Activated T-helper 1 cell treated with Interleukin-2 at 50 U/mL for 16 hours (primary cell): ENCODE results near the gene SINHCAF.
"Not testable (repeated sequence)": the region's sequence is repeated elsewhere in the genome, so short reads cannot be mapped to it uniquely, and the experiment has no call there.

Source experiments
- DNase-seq: peaks from one replicate; pipeline ENCODE4 v3.0.0-alpha.2; 2020; ENCODE audit warnings: low read depth

Gene SINHCAF

GRCh38 chr12:31260840-31261239, 65.1 kb downstream of the SINHCAF start:
- no peak for DNase-seq

GRCh38 chr12:31259136-31259886, 66.6 kb downstream of the SINHCAF start:
- no peak for DNase-seq

DNA sequence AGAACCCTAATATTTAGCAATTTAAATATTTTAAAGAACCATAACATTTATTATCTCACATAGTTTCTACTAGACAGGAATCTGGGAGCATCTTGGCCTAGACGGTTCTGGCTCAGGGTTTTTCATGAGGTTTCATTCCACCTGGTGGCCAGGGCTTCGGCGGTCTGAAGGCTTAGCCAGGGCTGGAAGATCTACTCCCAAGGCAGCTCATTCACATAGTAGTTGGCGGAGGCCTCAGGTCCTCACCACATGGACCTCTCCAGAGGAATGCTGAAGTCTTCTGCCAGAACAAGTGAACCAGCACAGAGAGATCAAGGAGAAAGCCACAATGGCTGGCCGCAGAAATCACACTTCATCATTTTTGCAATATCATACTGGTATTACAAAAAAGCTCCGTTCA, 68.2 kb downstream of the SINHCAF start:
- DNase-seq, result no peak

DNA sequence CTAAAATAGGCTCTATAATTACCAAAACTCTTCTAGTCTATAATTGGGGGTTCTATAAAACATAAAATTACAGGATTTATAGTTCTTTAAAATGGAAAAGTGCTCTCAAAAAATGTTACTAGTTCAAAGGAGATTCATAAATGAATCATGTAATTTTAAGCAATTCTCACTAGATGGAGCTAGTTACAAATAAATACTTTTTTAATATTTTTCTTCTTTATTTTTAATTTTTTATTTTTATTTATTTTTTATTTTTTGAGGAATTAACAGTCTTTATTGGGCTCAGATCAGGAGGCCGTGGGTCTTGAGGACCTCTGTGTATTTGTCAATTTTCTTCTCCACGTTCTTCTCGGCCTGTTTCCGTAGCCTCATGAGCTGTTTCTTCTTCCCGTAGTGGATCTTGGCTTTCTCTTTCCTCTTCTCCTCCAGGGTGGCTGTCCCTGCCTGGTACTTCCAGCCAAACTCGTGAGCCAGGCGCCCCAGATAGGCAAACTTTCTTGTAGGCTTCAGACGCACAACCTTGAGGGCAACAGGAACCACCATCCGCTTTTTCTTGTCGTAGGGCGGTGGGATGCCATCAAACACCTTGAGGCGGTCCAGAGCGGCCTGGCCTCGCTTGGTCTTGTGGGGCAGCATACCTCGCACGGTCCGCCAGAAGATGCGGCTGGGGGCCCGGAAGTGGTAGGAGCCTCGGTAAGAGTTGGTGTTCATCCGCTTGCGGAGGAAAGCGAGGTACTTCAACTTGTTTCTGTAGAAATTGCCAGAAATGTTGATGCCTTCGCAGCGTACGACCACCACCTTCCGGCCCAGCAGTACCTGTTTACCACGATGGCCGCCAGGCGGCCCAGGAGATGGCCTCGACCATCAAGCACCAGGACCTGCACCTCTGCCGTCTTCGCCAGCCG, 74.0 kb downstream of the SINHCAF start:
- DNase-seq, result not testable (repeated sequence)

GRCh38 chr12:31250179-31250578, 75.8 kb downstream of the SINHCAF start:
- no peak for DNase-seq

- DNase-seq, result no peak
These were observed 76.6 kb downstream of the SINHCAF start for GRCh38 chr12:31249356-31249755.

DNA sequence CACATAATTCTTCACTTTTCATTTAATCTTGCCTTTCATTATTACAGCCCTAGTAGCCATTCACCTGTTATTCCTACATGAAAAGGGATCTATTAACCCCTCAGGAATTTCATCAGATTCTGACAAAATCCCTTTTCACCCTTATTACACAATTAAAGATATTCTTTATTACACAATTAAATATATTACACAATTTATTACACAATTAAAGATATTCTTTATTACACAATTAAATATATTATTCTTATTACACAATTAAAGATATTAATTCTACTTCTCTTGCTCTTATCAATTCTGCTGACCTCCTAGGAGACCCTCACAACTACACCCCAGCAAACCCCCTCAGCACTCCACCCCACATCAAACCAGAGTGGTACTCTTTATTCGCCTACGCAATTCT, 77.1 kb downstream of the SINHCAF start:
- DNase-seq, result no peak

GRCh38 chr12:31248337-31248736, 77.6 kb downstream of the SINHCAF start:
- no peak for DNase-seq

DNA sequence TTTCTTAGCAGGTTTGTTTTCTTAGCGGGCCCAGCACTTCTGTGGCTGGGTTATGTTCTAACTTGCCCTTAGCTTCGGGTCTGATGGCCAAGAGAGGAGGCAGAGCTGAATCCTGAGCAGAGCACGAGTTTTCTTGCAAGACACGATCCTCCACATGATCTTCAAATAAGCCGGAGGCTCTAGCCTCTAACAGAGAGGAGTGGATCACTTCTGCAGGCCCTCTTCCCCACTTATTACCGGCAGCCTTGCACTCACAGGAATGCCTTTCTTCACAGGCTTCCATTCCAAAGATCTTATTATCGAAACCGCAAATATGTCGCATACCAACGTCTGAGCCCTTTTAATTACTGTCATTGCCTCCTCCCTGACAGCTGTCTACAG, 79.5 kb downstream of the SINHCAF start:
- no peak for DNase-seq

- no peak for DNase-seq
These were observed 80.0 kb downstream of the SINHCAF start for GRCh38 chr12:31245822-31246469.

DNA sequence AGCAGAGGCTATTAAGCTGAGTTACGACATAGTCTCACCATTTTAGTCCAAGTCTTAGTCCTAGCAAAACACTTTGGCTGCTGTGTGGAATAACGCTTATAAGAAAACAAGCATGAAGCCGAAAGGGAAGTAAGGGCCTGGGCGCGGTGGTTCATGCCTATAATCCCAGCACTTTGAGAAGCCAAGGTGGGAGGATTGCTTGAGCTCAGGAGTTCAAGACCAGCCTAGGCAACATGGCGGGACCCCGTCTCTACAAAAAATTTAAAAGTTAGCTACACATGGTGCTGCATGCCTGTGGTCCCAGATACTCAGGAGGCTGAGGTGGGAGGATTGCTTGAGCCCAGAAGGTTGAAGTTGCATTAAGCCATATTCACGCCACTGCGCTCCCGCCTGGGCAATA, 83.5 kb downstream of the SINHCAF start:
- DNase-seq, result not testable (repeated sequence)

DNA sequence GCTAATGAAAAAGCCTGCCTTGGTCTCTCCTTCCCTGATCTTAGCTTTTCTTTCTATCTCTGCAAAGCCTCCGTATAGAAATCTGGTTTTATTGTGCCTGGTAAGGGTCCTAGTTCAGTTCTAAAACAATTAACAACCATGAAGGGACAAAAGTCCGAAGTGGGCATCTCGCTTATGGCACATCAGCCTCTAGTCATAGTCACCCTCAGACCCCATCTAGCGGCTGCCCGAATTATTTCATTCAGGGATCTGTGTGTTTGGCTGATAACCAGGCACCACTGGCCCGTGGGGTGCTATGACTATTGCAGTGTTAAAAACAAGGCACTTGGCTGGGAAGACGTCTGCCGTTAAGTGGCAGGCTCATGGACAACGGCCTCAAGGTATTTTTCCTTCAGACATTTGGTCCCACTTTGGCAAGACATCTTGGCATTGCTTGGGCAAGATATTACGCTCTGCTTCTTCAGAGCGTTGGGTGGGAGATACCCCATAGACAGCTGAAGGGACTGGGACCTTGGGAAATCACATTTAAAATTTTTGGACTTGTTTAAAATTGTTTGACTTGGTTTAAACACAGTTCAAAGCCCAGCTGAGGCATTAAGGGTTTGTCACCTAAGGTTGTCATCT, 87.1 kb downstream of the SINHCAF start:
- DNase-seq, result peak; percentile 15

GRCh38 chr12:31238333-31238732, 87.6 kb downstream of the SINHCAF start:
- DNase-seq, result not testable (repeated sequence)

DNA sequence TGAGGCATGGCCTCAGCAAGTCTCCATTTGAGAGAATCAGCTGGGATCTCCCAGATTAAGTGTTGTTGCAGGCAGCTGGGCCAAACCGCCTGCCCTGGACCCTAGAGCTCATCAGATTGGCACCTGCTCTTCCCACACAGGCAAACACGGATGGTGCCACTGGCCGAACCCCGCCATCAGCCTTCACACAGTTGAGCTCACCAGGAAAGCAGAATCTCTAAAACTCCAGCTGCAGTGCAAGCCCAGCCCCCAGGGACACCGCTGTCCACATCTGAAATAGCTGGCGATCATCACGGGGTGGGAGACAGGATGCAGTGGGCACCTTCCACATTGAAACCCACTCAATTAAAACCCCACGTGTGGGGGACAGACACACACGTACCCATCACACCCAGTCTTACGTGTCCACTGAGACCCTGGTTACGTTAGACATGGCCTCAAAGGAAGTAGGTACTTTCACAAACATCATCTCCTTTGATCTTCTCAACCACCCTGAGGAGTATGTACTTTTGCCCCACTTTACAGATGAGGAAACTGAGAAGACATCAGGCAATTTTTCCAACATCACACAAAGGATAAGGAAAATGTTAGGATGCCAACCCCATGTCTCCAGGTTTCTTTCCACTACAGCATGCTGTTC, 88.8 kb downstream of the SINHCAF start:
- no peak for DNase-seq

DNA sequence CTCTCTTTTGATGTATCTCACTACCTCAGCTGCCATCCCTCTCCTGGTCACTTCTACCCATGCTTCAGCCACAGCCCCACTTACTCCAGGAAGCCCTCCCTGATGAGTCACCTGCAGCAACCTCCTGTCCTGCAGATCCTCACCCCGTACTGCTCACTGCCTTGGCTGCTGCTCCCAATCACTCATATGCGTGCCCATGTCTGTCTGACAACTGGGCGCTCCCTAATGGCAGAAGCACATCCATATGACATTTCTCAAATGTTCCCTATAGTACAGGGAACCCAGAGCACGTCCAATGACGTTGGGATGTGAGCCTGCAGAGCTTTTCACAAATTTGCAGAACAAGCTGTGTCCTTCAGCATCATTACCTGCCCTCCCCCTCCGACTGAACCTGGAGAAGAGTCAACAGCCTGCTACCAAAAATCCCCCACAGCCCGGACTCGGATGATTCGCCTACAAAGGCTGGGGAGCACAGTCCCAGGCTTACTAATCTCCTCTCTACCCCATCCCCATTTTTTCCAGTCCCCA, 90.0 kb downstream of the SINHCAF start:
- DNase-seq, result no peak

- DNase-seq, result no peak
These were observed 90.7 kb downstream of the SINHCAF start for GRCh38 chr12:31234955-31235867.

- DNase-seq, result no peak
These were observed 91.7 kb downstream of the SINHCAF start for GRCh38 chr12:31234053-31234840.

DNA sequence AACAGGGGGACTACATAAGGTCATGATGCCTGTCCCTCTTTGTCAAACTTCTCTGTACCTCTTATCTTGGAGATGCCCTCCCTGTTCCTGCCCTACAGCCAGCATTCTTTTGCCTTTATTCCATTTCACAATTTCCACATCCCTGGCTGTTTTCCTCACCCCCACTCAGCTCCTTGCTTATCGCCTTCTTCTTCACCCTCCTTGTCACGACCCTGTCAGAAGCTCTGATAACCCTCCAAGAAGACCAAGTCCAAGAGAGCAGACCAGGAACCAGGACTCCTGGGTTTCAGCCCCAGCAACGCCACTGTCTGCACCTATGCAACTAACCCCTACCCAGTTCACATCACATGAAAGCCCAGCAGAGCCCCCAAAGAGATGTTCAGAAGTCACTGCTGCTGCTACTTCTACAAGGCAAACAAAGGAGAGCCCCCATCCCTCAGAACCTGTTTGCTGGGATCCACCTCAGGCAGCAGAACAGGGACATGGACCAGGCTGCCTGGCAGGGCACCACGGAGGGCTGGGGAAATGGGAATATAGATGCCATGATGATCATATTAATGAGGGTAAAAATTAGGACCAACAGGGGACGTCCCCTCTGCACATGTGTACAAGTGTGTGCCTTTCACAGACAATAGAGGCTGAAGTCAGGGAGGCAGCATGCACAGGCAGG, 92.8 kb downstream of the SINHCAF start:
- no peak for DNase-seq

DNA sequence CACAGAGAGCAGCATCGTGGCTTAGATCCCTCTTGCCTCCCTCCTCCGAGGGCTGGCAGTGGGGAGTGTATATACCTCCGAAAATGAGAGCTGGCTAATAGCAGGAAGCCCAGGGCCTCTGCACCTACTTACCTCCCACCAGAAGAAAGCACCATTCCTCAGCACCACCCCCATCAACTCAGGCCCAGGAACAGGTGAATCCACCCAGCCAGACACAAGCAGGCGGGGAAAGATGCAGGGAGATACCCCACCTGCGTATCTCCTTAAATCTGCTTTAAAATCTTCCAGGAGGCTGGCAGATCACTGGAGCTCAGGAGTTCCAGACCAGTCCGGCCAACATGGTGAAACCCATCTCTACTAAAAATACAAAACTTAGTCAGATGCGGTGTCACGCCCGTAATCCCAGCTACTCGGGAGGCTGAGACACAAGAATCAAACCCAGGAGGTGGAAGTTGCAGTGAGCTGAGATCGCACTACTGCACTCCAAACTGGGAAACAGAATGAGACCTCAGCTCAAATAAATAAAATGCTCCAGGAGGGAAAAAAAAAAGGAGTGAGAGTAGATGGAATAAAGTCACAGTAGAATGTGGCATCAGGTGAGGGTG, 93.5 kb downstream of the SINHCAF start:
- no peak for DNase-seq
